A673 (cell line): Measurements from ENCODE around the gene TLE4. TPM values are rescaled to one million over a fixed set of nuclear protein-coding genes. Genes with fewer than 3 reads are reported as not detected.

Experiments
- BruUV-seq: library from RNA; stranded (reverse); fragments of 400-500 nt; replicated peaks from 2 replicates; lab custom pipeline; 2021; lab: Mats Ljungman, UMichigan
- CTCF ChIA-PET: fragments of 300-600 bp; sonication (Branson Sonifier 250); formaldehyde crosslinking; loops from one replicate; lab custom pipeline; 2022; ENCODE audit warnings: antibody characterized with exemption; lab: Charles Lee
- POLR2A ChIA-PET: fragments of 300-600 bp; sonication (Branson Sonifier 250); formaldehyde crosslinking; loops from one replicate; lab custom pipeline; 2022; ENCODE audit warnings: antibody characterized with exemption; ENCODE audit not compliant: low non-redundant PET; lab: Charles Lee
- DNase-seq: peaks from one replicate; pipeline ENCODE4 v3.0.0-alpha.2; 2015; ENCODE audit warnings: low spot score
- H3K27ac ChIP-seq: fragments of 200-600 bp; sonication (generic); 2 replicates; pipeline ENCODE4 v1.5.1; 2016; ENCODE audit warnings: mixed run types, low read depth, mild to moderate bottlenecking, mixed read lengths, antibody characterized with exemption, low read length; ENCODE audit not compliant: poor library complexity, severe bottlenecking
- H3K27me3 ChIP-seq: fragments of 200-600 bp; sonication (generic); replicated peaks from 2 replicates; pipeline ENCODE4 v1.6.1; 2017; ENCODE audit warnings: mixed run types, low read depth, mild to moderate bottlenecking, mixed read lengths, antibody characterized with exemption, low read length; ENCODE audit not compliant: insufficient read depth, poor library complexity
- H3K36me3 ChIP-seq: fragments of 200-600 bp; sonication (generic); 2 replicates; pipeline ENCODE4 v1.6.1; 2016; ENCODE audit warnings: mixed run types, mild to moderate bottlenecking, mixed read lengths, antibody characterized with exemption, low read length; ENCODE audit not compliant: insufficient read depth, poor library complexity, severe bottlenecking
- H3K4me1 ChIP-seq: fragments of 200-600 bp; sonication (generic); 2 replicates; pipeline ENCODE4 v1.6.1; 2017; ENCODE audit warnings: mixed run types, mild to moderate bottlenecking, mixed read lengths, antibody characterized with exemption, low read length; ENCODE audit not compliant: insufficient read depth, poor library complexity, severe bottlenecking
- H3K4me3 ChIP-seq: fragments of 200-600 bp; sonication (generic); 2 replicates; pipeline ENCODE4 v1.5.1; 2016; ENCODE audit warnings: low read depth, mixed run types, mild to moderate bottlenecking, mixed read lengths, low read length; ENCODE audit not compliant: poor library complexity, severe bottlenecking
- H3K9me3 ChIP-seq: fragments of 200-600 bp; sonication (generic); 2 replicates; pipeline ENCODE4 v1.6.1; 2016; ENCODE audit warnings: mixed run types, low read depth, mild to moderate bottlenecking, mixed read lengths, antibody characterized with exemption, low read length; ENCODE audit not compliant: poor library complexity, severe bottlenecking
- EZH2 ChIP-seq: fragments of 200-600 bp; sonication (generic); IDR thresholded peaks from 2 replicates; pipeline ENCODE4 v1.6.1; 2017; ENCODE audit warnings: borderline replicate concordance, low read depth, mild to moderate bottlenecking, mixed read lengths, antibody characterized with exemption, low read length; ENCODE audit not compliant: poor library complexity, severe bottlenecking
- intact Hi-C: fragments of 100-400 bp; cut with micrococcal nuclease; formaldehyde crosslinking; loops from one replicate; pipeline ENCODE4 v1.10.0; 2022; ENCODE audit not compliant: unreplicated experiment
- total RNA-seq: library from RNA; stranded (reverse); gene quantifications from 2 replicates; pipeline ENCODE4 v1.2.3, GENCODE V29; 2021
- TF ChIP-seq, protein P1 (sequence below): fragments of 300-800, 200-600 bp; sonication (generic); conservative IDR thresholded peaks from 2 replicates; pipeline ENCODE4 v1.5.1; 2017; ENCODE audit warnings: low read depth, mild to moderate bottlenecking, antibody characterized with exemption, low read length, moderate library complexity, mixed read lengths

Gene TLE4
- total RNA-seq, 1 experiment from 2014 or later, result 21.3 TPM

DNA sequence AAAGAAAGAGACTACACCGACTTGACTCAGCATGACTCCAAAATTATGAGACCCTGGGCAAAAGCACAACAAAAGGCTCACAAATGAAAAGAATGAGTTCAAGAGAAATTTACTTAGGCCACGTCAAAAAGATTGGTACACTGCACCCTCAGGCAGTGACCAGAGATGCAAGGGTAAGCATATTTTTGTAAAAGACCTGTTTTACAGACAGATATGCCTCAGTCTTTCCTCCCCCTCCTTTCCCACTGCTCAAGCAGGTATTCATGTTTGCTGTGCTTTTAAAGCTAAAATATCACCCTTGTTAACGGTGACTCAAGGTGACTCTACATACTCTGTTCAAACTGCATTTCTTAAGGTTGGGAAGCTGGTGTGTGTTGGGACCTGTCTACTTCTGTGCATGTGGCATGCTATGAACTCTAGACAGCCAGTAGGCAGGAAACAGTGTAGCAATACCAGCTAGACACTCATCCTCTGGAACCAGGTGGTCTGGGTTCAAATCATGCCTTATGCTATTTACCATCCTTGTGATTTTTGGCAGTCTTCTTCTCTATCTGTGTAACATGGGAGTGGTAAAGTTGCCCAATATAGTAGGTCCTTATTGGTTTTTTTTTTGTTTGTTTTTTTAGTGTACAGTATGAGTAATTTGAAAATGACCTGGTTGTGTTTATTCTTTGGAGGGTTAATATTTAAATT lies 98.7 kb downstream of the TLE4 start:
- Histone ChIP-seq H3K27me3 (no peaks in the 10 kb centered on the region), H3K4me1 (peaks cover 2% of the 10 kb centered on the region), H3K9me3 (no peaks in the 10 kb centered on the region), H3K4me3 (no peak overlapping the region), H3K36me3 (no peaks in the 10 kb centered on the region), H3K27ac (no peak overlapping the region)
- POLR2A ChIA-PET, result no interaction called here
- TF ChIP-seq, protein P1, sequence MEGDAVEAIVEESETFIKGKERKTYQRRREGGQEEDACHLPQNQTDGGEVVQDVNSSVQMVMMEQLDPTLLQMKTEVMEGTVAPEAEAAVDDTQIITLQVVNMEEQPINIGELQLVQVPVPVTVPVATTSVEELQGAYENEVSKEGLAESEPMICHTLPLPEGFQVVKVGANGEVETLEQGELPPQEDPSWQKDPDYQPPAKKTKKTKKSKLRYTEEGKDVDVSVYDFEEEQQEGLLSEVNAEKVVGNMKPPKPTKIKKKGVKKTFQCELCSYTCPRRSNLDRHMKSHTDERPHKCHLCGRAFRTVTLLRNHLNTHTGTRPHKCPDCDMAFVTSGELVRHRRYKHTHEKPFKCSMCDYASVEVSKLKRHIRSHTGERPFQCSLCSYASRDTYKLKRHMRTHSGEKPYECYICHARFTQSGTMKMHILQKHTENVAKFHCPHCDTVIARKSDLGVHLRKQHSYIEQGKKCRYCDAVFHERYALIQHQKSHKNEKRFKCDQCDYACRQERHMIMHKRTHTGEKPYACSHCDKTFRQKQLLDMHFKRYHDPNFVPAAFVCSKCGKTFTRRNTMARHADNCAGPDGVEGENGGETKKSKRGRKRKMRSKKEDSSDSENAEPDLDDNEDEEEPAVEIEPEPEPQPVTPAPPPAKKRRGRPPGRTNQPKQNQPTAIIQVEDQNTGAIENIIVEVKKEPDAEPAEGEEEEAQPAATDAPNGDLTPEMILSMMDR, result no peak
- TF ChIP-seq EZH2, result no peak
- no peak for DNase-seq
- CTCF ChIA-PET, result no interaction called here
- intact Hi-C loops, result no loop called here
- BruUV-seq, result no TSS peak

DNA sequence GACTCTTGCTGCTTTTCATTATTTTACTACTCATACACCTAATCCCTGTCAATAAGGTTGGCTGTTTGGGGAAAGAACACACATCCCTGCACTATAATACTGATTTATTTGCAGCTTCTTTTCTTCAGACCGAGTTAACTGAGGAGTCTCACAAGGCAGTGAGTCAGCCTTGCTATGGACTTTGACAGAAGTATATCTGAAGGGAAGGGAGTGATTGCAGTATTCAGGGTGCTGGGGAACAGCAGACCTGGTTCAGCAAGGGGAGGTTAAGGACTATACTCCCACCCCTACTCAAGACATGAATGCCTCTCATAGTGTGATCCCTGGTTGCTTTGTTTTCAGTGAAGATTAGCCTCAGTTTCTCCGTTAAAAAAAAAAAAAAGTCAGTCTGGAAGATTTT lies 99.8 kb downstream of the TLE4 start:
- Histone ChIP-seq H3K27ac (no peak overlapping the region), H3K4me3 (no peak overlapping the region), H3K9me3 (no peaks in the 10 kb centered on the region), H3K27me3 (no peaks in the 10 kb centered on the region), H3K36me3 (no peaks in the 10 kb centered on the region), H3K4me1 (peaks cover under 1% of the 10 kb centered on the region)
- intact Hi-C loops, result no loop called here
- DNase-seq, result no peak
- ChIA-PET CTCF (no interaction called here), POLR2A (no interaction called here)
- BruUV-seq, result no TSS peak
- TF ChIP-seq, protein P1, result no peak
- no peak for TF ChIP-seq EZH2

DNA sequence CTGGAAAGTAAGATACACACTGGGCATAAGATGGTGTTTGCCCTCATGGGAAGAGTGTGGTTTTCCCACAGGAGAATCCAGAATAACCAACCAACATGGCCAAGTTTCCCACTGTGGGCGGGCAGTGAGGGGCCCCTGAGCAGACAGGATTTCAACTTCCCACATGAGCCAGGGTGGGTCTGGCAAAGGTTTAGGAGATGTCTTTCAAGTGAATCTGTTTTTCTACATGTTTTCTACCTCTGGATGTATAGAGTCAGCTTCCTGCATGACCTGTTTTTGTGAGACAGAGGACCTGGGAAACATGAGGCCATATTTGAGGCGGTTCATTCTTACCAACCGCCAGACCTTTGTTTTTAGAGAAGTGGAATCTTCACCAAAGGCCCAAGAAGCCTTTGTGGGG lies 100.5 kb downstream of the TLE4 start:
- H3K9me3 ChIP-seq, result no peaks in the 10 kb centered on the region
- CTCF ChIA-PET, result no interaction called here
- BruUV-seq, result no TSS peak
- no peaks in the 10 kb centered on the region for H3K36me3 ChIP-seq
- intact Hi-C loops, result no loop called here
- H3K4me1 ChIP-seq, result no peaks in the 10 kb centered on the region
- no peak for DNase-seq
- POLR2A ChIA-PET, result no interaction called here
- no peak overlapping the region for H3K27ac ChIP-seq
- no peak overlapping the region for H3K4me3 ChIP-seq
- H3K27me3 ChIP-seq, result no peaks in the 10 kb centered on the region
- TF ChIP-seq, protein P1, result no peak
- TF ChIP-seq EZH2, result no peak
